Mesenchymal stem cell (in vitro differentiated cells and primary cell): ENCODE data around the gene SMURF1.
"Not testable (repeated sequence)": the region's sequence is repeated elsewhere in the genome, so short reads cannot be mapped to it uniquely, and the experiment has no call there.

ENCODE experiments used
- DNase-seq: peaks from one replicate; pipeline ENCODE4 v3.0.0-alpha.2; 2013
- H2AFZ ChIP-seq: one replicate; pipeline ENCODE4 v1.6.1; 2013; ENCODE audit warnings: low read depth, mild to moderate bottlenecking, control low read depth, inconsistent platforms, low read length, moderate library complexity
- H2AK5ac ChIP-seq: 2 replicates; pipeline ENCODE4 v1.6.1; 2013; ENCODE audit warnings: low read length, moderate library complexity, mild to moderate bottlenecking, inconsistent platforms; ENCODE audit not compliant: severe bottlenecking
- H2BK120ac ChIP-seq: one replicate; pipeline ENCODE4 v1.6.1; 2013; ENCODE audit warnings: low read depth, mild to moderate bottlenecking, inconsistent platforms, low read length, moderate library complexity
- H2BK12ac ChIP-seq, 2 experiments: one replicate each; pipeline ENCODE4 v1.6.1; 2013; ENCODE audit warnings: inconsistent platforms in 2 of 2, low read length in 2 of 2, mild to moderate bottlenecking in 2 of 2, moderate library complexity in 2 of 2, control low read depth in 1 of 2
- H2BK15ac ChIP-seq: one replicate; pipeline ENCODE4 v1.6.1; 2013; ENCODE audit warnings: mild to moderate bottlenecking, low read depth, inconsistent platforms; ENCODE audit not compliant: poor library complexity, severe bottlenecking
- H2BK5ac ChIP-seq: 2 replicates; pipeline ENCODE4 v1.6.1; 2013; ENCODE audit warnings: low read depth, mild to moderate bottlenecking, low read length, control low read depth, inconsistent platforms; ENCODE audit not compliant: poor library complexity, severe bottlenecking
- H3K14ac ChIP-seq, 2 experiments: one replicate each; pipeline ENCODE4 v1.6.1; 2013; ENCODE audit warnings: inconsistent platforms in 2 of 2, low read length in 2 of 2, control low read depth in 1 of 2, mild to moderate bottlenecking in 1 of 2, moderate library complexity in 1 of 2
- H3K18ac ChIP-seq, 2 experiments: one replicate each; pipeline ENCODE4 v1.6.1; 2013; ENCODE audit warnings: inconsistent platforms in 2 of 2, low read length in 2 of 2, control low read depth in 1 of 2, low read depth in 1 of 2, mild to moderate bottlenecking in 1 of 2
- H3K23ac ChIP-seq, 2 experiments: one replicate each; pipeline ENCODE4 v1.6.1; 2013; ENCODE audit warnings: inconsistent platforms in 2 of 2, low read length in 2 of 2, mild to moderate bottlenecking in 2 of 2, moderate library complexity in 2 of 2, control low read depth in 1 of 2
- H3K27ac ChIP-seq: 2 replicates; pipeline ENCODE4 v1.5.1; 2013; ENCODE audit warnings: mild to moderate bottlenecking, moderate library complexity, low read length, control low read depth, inconsistent platforms; ENCODE audit not compliant: poor library complexity, severe bottlenecking
- H3K27me3 ChIP-seq, 2 experiments: 2 replicates each; pipeline versions ENCODE4 v1.6.1 to v1.7.0; 2013; ENCODE audit warnings: low read length in 2 of 2, mild to moderate bottlenecking in 2 of 2, moderate library complexity in 2 of 2, control low read depth in 1 of 2, inconsistent platforms in 1 of 2; ENCODE audit not compliant: control insufficient read depth in 1 of 2, insufficient read depth in 1 of 2
- H3K36me3 ChIP-seq, 2 experiments: 2 replicates each; pipeline versions ENCODE4 v1.6.1 to v1.7.0; 2013; ENCODE audit warnings: low read length in 2 of 2, control low read depth in 1 of 2, inconsistent platforms in 1 of 2, low read depth in 1 of 2, mild to moderate bottlenecking in 1 of 2; ENCODE audit not compliant: insufficient read depth in 2 of 2, control insufficient read depth in 1 of 2
- H3K4ac ChIP-seq, 2 experiments: one replicate each; pipeline ENCODE4 v1.6.1; 2013; ENCODE audit warnings: inconsistent platforms in 2 of 2, low read length in 2 of 2, mild to moderate bottlenecking in 2 of 2, moderate library complexity in 2 of 2, control low read depth in 1 of 2, low read depth in 1 of 2
- H3K4me1 ChIP-seq: 2 replicates; pipeline ENCODE4 v1.6.1; 2013; ENCODE audit warnings: low read depth, low read length, control low read depth; ENCODE audit not compliant: control insufficient read depth, insufficient read depth
- H3K4me2 ChIP-seq: 2 replicates; pipeline ENCODE4 v1.6.1; 2013; ENCODE audit warnings: low read length, mild to moderate bottlenecking, inconsistent platforms; ENCODE audit not compliant: poor library complexity, severe bottlenecking
- H3K4me3 ChIP-seq, 2 experiments: 2 replicates each; pipeline versions ENCODE4 v1.5.1 to v1.7.0; 2013; ENCODE audit warnings: low read length in 2 of 2, mild to moderate bottlenecking in 2 of 2, control low read depth in 1 of 2, low read depth in 1 of 2; ENCODE audit not compliant: insufficient read depth in 1 of 2
- H3K79me1 ChIP-seq: replicated peaks from 2 replicates; pipeline ENCODE4 v1.6.1; 2013; ENCODE audit warnings: mild to moderate bottlenecking, control low read depth, low read length, inconsistent platforms; ENCODE audit not compliant: poor library complexity, severe bottlenecking
- H3K9ac ChIP-seq: 2 replicates; pipeline ENCODE4 v1.7.0; 2013; ENCODE audit warnings: mild to moderate bottlenecking, low read length, moderate library complexity
- H3K9me3 ChIP-seq: 2 replicates; pipeline ENCODE4 v1.7.0; 2013; ENCODE audit warnings: mild to moderate bottlenecking, low read length; ENCODE audit not compliant: control insufficient read depth
- H4K8ac ChIP-seq: one replicate; pipeline ENCODE4 v1.6.1; 2013; ENCODE audit warnings: inconsistent platforms, mild to moderate bottlenecking, low read length, moderate library complexity
- H4K91ac ChIP-seq: one replicate; pipeline ENCODE4 v1.6.1; 2013; ENCODE audit warnings: mild to moderate bottlenecking, low read length, inconsistent platforms
- WGBS: methylation state at CpG from one replicate; pipeline ENCODE4 v1.1.7; 2013; ENCODE audit warnings: mixed read lengths; 5-methylcytosine and 5-hydroxymethylcytosine counted together

The SMURF1 gene

DNA sequence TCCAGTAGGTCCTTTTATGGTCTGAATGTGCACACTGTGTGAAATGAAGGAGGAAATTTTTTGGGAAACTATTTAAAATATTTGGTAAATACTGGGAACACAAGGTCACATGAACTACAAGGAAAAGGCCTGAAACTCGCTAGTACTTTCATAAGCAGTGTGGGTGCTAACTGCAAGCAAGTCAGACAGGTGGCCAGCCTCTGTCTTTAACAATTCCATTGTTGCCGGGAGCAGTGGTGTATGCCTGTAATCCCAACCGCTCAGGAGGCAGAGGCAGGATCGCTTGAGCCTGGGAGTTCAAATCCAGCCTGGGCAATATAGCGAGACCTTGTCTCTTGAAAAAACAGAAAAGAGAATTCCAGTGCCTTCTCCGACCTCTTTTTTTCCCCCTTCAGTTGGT, 37.5 kb downstream of the SMURF1 start:
- Histone ChIP-seq H3K36me3 (no peaks in the 10 kb centered on the region), H3K4me1 (peaks cover 19% of the 10 kb centered on the region), H3K18ac (no peak overlapping the region), H3K14ac (no peak overlapping the region), H3K9me3 (no peaks in the 10 kb centered on the region), H2AK5ac (no peak overlapping the region), H3K4me3 (no peak overlapping the region), H2BK15ac (no peak overlapping the region), H3K4ac (no peak overlapping the region), H2BK12ac (no peak overlapping the region), H2BK120ac (no peak overlapping the region), H3K9ac (no peak overlapping the region), H3K27ac (peak overlapping the region; percentile 83), H3K79me1 (no peaks in the 10 kb centered on the region), H4K8ac (no peak overlapping the region), H3K23ac (no peak overlapping the region), H3K4me2 (peak overlapping the region; percentile 46), H2BK5ac (no peak overlapping the region), H3K27me3 (no peaks in the 10 kb centered on the region), H2AFZ (no peak overlapping the region), H4K91ac (no peak overlapping the region)
- WGBS, result 84% methylated on average over 6 of the region's 6 CpGs
- DNase-seq, result no peak

DNA sequence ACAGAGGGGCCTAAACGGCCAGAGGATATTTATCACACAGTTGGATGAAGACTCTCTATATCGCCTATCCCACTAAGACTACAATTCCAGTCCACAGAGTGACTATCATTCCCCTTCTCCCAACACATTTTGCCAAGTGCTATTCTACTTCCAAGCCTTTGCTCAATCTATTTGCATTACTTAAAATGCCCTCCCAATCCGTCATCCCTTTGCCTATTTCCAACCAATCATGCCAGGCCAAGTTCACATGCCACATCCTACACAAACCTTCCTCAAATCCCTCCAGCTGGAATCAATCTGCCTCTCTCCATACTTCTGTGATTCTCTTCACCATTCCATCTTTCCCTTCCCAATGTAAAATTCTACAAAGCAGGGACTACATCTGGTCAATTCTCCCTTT, 38.2 kb downstream of the SMURF1 start:
- 89% methylated on average over 3 of the region's 3 CpGs for WGBS
- Histone ChIP-seq H3K27me3 (no peaks in the 10 kb centered on the region), H3K18ac (no peak overlapping the region), H3K14ac (no peak overlapping the region), H3K9me3 (no peaks in the 10 kb centered on the region), H2BK120ac (no peak overlapping the region), H2BK15ac (no peak overlapping the region), H2AK5ac (peak overlapping the region; percentile 39), H4K8ac (no peak overlapping the region), H3K4ac (no peak overlapping the region), H4K91ac (no peak overlapping the region), H3K4me1 (peaks cover 19% of the 10 kb centered on the region), H3K4me2 (no peak overlapping the region), H2AFZ (no peak overlapping the region), H3K4me3 (no peak overlapping the region), H2BK5ac (no peak overlapping the region), H3K23ac (no peak overlapping the region), H3K36me3 (no peaks in the 10 kb centered on the region), H2BK12ac (no peak overlapping the region), H3K79me1 (no peaks in the 10 kb centered on the region), H3K27ac (peak overlapping the region; percentile 83), H3K9ac (no peak overlapping the region)
- DNase-seq, result no peak

DNA sequence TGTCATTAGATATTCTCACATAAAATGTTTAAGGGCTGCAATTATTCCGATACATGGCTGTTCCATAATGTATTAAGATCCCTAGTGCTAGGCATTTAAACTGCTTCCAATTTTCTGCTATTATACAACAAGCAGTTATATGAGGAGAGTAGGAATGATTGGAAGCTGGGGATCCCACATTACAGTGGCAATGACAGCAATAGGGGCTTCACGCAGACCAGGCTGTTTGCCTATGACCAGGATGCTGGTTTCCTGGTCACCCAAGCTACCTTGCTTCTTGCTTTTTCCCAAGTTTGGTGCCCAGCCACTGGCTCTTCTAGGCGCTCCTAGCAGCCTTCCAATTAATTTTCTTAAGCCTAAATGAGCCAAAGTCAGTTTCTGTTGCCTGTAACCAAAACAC, 39.3 kb downstream of the SMURF1 start:
- 95% methylated on average over 2 of the region's 3 CpGs for WGBS
- H3K4me3 ChIP-seq, result no peak overlapping the region

DNA sequence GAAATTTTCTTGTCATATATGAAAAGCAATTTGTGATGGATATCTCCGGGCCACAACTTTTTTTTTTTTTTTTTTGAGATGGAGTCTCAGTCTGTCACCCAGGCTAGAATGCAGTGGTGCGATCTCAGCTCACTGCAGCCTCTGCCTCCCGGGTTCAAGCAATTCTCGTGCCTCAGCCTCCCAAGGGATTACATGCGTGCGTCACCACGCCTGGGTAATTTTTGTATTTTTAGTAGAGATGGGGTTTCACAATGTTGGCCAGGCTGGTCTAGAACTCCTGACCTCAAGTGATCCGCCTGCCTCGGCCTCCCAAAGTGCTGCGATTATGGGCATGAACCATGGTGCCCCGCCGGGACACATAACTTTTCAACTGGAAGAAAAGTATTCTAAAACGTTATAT, 40.1 kb downstream of the SMURF1 start:
- not testable (repeated sequence) for H2AFZ ChIP-seq, H3K4me3 ChIP-seq, H3K27ac ChIP-seq, H3K4me2 ChIP-seq, H3K36me3 ChIP-seq, H3K79me1 ChIP-seq, H4K8ac ChIP-seq, H4K91ac ChIP-seq, H2AK5ac ChIP-seq, H2BK5ac ChIP-seq, H3K23ac ChIP-seq, H2BK15ac ChIP-seq, H3K9ac ChIP-seq, H3K27me3 ChIP-seq, H2BK120ac ChIP-seq, H3K14ac ChIP-seq, H3K4ac ChIP-seq, DNase-seq, H2BK12ac ChIP-seq, H3K9me3 ChIP-seq, H3K18ac ChIP-seq
- H3K4me1 ChIP-seq, result peaks cover 16% of the 10 kb centered on the region
- WGBS, result 89% methylated on average over 9 of the region's 13 CpGs

More for the DNA sequence above, 39.3 kb downstream of the SMURF1 start:
- no peak overlapping the region for H3K23ac ChIP-seq
- H3K79me1 ChIP-seq, result no peaks in the 10 kb centered on the region
- H4K8ac ChIP-seq, result no peak overlapping the region
- no peak overlapping the region for H2AFZ ChIP-seq
- no peak overlapping the region for H2BK12ac ChIP-seq
- no peak overlapping the region for H3K4ac ChIP-seq
- H3K9ac ChIP-seq, result no peak overlapping the region
- no peak overlapping the region for H3K14ac ChIP-seq
- H3K36me3 ChIP-seq, result no peaks in the 10 kb centered on the region
- H3K4me1 ChIP-seq, result peaks cover 19% of the 10 kb centered on the region
- no peak overlapping the region for H2AK5ac ChIP-seq
- no peak overlapping the region for H2BK15ac ChIP-seq
- no peak overlapping the region for H3K4me2 ChIP-seq
- no peaks in the 10 kb centered on the region for H3K9me3 ChIP-seq
- H2BK120ac ChIP-seq, result no peak overlapping the region
- H3K27me3 ChIP-seq, result no peaks in the 10 kb centered on the region
- no peak overlapping the region for H3K27ac ChIP-seq
- H2BK5ac ChIP-seq, result no peak overlapping the region
- no peak overlapping the region for H3K18ac ChIP-seq
- H4K91ac ChIP-seq, result no peak overlapping the region
- DNase-seq, result no peak
